ENCODE measurements around the gene ELL. TPM values are rescaled to one million over a fixed set of nuclear protein-coding genes. Genes with fewer than 3 reads are reported as not detected.

ELL gene
- total RNA-seq, 4 donors from 2014 or later, result 21.8 to 30.8 (median 27.3) TPM

GRCh38 chr19:18430417-18431144, 91.3 kb downstream of the ELL start:
- intact Hi-C loops (cut with DNase I; ENCODE audit: low total_unique reads), result no loop called here

GRCh38 chr19:18429717-18430416, 92.0 kb downstream of the ELL start:
- Histone ChIP-seq H3K27me3 (peaks cover 0 to 10% (median 0%) of the 10 kb centered on the region in 3 donors), H3K27ac (peak overlapping the region; percentile 49 to 55 (median 51)), H3K4me1 (peaks cover 16 to 30% of the 10 kb centered on the region in 2 donors), H3K4me3 (no peak overlapping the region), H3K36me3 (no peaks in the 10 kb centered on the region), H3K9me3 (no peaks in the 10 kb centered on the region)
- in situ Hi-C loops (cut with MboI; ENCODE audit: low sequenced_read_pairs in 4 of 4), result no loop called here
- intact Hi-C loops (cut with DNase I; ENCODE audit: low total_unique reads), result no loop called here
- no peak for DNase-seq
- TF ChIP-seq, protein P1, sequence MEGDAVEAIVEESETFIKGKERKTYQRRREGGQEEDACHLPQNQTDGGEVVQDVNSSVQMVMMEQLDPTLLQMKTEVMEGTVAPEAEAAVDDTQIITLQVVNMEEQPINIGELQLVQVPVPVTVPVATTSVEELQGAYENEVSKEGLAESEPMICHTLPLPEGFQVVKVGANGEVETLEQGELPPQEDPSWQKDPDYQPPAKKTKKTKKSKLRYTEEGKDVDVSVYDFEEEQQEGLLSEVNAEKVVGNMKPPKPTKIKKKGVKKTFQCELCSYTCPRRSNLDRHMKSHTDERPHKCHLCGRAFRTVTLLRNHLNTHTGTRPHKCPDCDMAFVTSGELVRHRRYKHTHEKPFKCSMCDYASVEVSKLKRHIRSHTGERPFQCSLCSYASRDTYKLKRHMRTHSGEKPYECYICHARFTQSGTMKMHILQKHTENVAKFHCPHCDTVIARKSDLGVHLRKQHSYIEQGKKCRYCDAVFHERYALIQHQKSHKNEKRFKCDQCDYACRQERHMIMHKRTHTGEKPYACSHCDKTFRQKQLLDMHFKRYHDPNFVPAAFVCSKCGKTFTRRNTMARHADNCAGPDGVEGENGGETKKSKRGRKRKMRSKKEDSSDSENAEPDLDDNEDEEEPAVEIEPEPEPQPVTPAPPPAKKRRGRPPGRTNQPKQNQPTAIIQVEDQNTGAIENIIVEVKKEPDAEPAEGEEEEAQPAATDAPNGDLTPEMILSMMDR (IDR thresholded peaks at IDR 0.05 in 4 of 5, conservative IDR thresholded peaks at IDR 0.05 in 1 of 5), result no peak
- no peak for TF ChIP-seq POLR2A (IDR thresholded peaks at IDR 0.05)
- ATAC-seq, result no peak

More at GRCh38 chr19:18430417-18431144, 91.3 kb downstream of the ELL start:
- no peak overlapping the region for H3K27ac ChIP-seq
- H3K27me3 ChIP-seq, result peaks cover 0 to 10% (median 0%) of the 10 kb centered on the region in 3 donors
- no peaks in the 10 kb centered on the region for H3K9me3 ChIP-seq
- ATAC-seq (no peak), DNase-seq (no peak)
- TF ChIP-seq, protein P1 (IDR thresholded peaks at IDR 0.05 in 4 of 5, conservative IDR thresholded peaks at IDR 0.05 in 1 of 5), result no peak
- TF ChIP-seq POLR2A (IDR thresholded peaks at IDR 0.05), result no peak
- in situ Hi-C loops (cut with MboI; ENCODE audit: low sequenced_read_pairs in 4 of 4), result no loop called here
- H3K4me1 ChIP-seq, result peaks cover 12 to 25% of the 10 kb centered on the region in 2 donors
- H3K4me3 ChIP-seq, result no peak overlapping the region
- no peaks in the 10 kb centered on the region for H3K36me3 ChIP-seq

- in situ Hi-C loops (cut with MboI; ENCODE audit: low sequenced_read_pairs in 4 of 4), result no loop called here
- peaks cover 16 to 35% of the 10 kb centered on the region in 2 donors for H3K4me1 ChIP-seq
Observed at GRCh38 chr19:18428787-18429674, 92.8 kb downstream of the ELL start.

DNA sequence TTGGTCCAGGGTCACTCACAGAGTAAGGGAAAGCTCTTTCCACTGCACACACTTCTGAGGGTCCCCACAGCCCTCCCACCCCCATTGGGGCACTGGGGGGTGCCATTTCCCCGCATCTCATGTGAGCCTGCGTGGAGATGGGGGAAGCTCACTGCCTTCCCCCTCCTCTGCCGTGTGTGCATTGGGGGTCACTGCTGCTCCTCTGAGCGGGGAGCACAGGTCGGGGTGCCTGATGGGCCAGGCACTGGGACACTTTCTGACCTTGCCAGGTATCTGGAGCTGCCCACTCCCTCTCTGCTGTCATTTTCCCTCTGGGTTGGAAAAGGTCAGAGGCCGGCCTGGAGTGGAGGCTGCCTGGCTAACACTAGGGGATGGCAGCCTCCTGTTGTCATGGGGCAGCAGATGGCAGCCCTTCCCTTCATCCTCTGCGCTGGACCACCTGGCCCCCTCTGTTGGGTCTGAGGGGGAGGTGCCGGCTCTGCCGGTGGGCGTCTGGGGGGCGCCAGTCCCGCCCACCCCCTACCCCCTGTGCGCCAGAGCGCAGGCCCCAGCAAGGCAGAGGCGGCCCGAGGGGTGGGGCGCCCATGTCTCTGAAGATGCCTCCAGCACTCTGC, 93.6 kb downstream of the ELL start:
- H3K9me3 ChIP-seq, result no peaks in the 10 kb centered on the region
- peaks cover 16 to 40% of the 10 kb centered on the region in 2 donors for H3K4me1 ChIP-seq
- TF ChIP-seq POLR2A (IDR thresholded peaks at IDR 0.05), result no peak
- TF ChIP-seq, protein P1 (IDR thresholded peaks at IDR 0.05 in 4 of 5, conservative IDR thresholded peaks at IDR 0.05 in 1 of 5), result no peak
- peak overlapping the region in 2 of 4 donors; percentile 50 to 52 for H3K27ac ChIP-seq
- H3K27me3 ChIP-seq, result peaks cover 0 to 6% (median 0%) of the 10 kb centered on the region in 3 donors
- DNase-seq (no peak), ATAC-seq (no peak)
- intact Hi-C loops (cut with DNase I; ENCODE audit: low total_unique reads), result no loop called here
- in situ Hi-C loops (cut with MboI; ENCODE audit: low sequenced_read_pairs in 4 of 4), result no loop called here
- H3K36me3 ChIP-seq, result no peaks in the 10 kb centered on the region
- no peak overlapping the region for H3K4me3 ChIP-seq

More at GRCh38 chr19:18428787-18429674, 92.8 kb downstream of the ELL start:
- peaks cover 0 to 8% (median 0%) of the 10 kb centered on the region in 3 donors for H3K27me3 ChIP-seq
- peak overlapping the region in 3 of 4 donors; percentile 29 to 33 (median 32) for H3K4me3 ChIP-seq
- intact Hi-C loops (cut with DNase I; ENCODE audit: low total_unique reads), result no loop called here
- ATAC-seq (no peak), DNase-seq (no peak)
- H3K36me3 ChIP-seq, result no peaks in the 10 kb centered on the region
- no peaks in the 10 kb centered on the region for H3K9me3 ChIP-seq
- TF ChIP-seq, protein P1 (IDR thresholded peaks at IDR 0.05 in 4 of 5, conservative IDR thresholded peaks at IDR 0.05 in 1 of 5), result no peak
- H3K27ac ChIP-seq, result peak overlapping the region; percentile 49 to 55 (median 51)
